HG03432 (cell line): ENCODE results near the gene EVI5L.
"Not testable (repeated sequence)": the region's sequence is repeated elsewhere in the genome, so short reads cannot be mapped to it uniquely, and the experiment has no call there.

ENCODE experiments used
- ATAC-seq: cut with Tn5 transposase; IDR thresholded peaks from one replicate; pipeline ENCODE4 v1.9.1; 2021; ENCODE audit warnings: mild to moderate bottlenecking, moderate library complexity; ENCODE audit not compliant: unreplicated experiment

EVI5L gene

GRCh38 chr19:7816040-7816439 is 14.0 kb upstream of the EVI5L start:
- ATAC-seq, result not testable (repeated sequence)

- ATAC-seq, result no peak
These were observed 12.2 kb upstream of the EVI5L start for GRCh38 chr19:7817801-7818200.

GRCh38 chr19:7818806-7819205 is 11.2 kb upstream of the EVI5L start:
- no peak for ATAC-seq

GRCh38 chr19:7819337-7819736 is 10.7 kb upstream of the EVI5L start:
- no peak for ATAC-seq

- no peak for ATAC-seq
These were observed 9.4 kb upstream of the EVI5L start for GRCh38 chr19:7820588-7820987.

- no peak for ATAC-seq
These were observed 7.0 kb upstream of the EVI5L start for GRCh38 chr19:7822910-7823515.

GRCh38 chr19:7823686-7824301 is 6.2 kb upstream of the EVI5L start:
- no peak for ATAC-seq

GRCh38 chr19:7829166-7829520 is 875 bp upstream of the EVI5L start:
- ATAC-seq, result no peak

DNA sequence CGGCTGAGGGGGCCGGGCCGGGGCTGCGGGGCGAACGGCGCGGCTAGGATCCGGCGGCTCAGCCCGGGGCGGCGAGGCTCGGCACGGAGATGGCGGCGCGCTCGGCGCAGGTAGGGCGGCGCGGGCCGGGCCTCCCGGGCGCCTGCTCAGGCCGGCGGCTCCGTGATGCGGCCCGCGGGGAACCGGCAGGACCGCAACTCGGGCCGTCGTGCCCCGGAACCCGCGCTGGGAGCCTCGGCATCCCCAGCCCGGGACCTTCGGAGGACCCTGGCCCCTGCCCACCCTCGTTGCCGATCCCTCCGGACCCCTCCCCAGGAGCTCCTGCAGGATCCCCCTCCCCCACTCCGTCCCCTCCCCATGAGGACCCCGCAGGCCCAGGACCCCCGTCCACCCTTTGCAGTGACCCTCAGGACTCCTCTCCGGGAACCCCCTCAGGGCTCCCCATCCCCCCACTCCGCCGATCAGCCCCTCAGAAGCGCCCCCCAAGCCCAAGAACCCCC is 304 bp downstream of the EVI5L start:
- no peak for ATAC-seq

DNA sequence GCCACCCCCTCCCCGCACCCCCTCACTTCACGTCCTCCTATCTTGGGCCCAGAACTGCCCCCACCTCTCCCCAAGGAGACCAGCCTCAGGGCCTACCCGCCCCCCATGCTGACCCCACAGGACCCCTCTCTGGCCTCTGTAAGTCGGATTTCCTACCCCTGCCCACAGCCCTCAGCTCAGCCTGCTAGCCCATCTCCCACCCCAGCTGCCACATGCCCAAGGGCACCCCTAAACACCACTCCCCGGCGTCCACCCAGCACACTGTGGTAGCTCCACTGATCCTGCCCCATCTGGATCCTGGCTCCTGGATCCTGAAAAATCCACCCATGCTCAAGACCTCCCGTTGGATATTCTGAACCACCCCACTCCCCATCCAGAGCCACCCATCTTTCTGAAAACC is 805 bp downstream of the EVI5L start:
- no peak for ATAC-seq

DNA sequence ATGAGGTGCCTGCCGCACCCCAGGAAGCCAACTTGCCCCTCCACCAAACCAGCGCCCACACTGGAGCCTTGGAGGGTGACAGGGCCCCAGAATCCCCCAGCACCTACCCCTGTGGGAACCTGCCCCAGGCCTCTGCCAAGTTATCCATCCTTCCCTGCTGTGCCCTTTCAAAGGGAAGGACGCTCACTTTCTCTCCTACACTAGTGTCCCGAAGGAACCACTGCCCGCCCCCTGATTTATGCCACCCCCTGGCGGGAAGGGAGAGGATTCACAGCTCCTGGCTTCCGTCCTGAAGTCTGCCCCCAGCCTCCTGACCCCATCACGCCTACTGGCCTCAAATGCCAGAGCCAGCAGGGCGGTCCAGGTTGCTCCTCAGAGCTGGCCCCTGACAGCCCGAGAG is 1.4 kb downstream of the EVI5L start:
- no peak for ATAC-seq

DNA sequence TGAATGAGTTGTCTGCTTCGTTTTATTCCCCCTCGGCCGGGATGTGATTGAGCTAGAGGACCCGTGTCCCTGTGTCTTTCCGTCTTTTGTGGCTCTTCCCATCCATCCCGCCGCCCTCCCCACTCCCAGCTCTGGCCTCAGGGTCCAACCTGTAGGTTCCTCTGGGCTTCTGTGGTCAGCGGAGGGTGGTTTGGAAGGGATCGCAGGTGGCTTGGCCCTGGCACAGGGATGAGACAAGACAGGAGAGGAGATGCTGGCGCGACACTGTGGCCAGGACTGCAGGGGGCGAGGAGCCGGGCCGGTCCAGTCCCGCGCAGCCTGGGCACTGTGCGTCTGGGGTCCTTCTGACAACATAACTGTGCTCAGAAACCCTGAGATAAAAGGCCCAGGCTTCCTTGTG is 2.0 kb downstream of the EVI5L start:
- ATAC-seq, result no peak

GRCh38 chr19:7832781-7833180 is 2.8 kb downstream of the EVI5L start:
- no peak for ATAC-seq

DNA sequence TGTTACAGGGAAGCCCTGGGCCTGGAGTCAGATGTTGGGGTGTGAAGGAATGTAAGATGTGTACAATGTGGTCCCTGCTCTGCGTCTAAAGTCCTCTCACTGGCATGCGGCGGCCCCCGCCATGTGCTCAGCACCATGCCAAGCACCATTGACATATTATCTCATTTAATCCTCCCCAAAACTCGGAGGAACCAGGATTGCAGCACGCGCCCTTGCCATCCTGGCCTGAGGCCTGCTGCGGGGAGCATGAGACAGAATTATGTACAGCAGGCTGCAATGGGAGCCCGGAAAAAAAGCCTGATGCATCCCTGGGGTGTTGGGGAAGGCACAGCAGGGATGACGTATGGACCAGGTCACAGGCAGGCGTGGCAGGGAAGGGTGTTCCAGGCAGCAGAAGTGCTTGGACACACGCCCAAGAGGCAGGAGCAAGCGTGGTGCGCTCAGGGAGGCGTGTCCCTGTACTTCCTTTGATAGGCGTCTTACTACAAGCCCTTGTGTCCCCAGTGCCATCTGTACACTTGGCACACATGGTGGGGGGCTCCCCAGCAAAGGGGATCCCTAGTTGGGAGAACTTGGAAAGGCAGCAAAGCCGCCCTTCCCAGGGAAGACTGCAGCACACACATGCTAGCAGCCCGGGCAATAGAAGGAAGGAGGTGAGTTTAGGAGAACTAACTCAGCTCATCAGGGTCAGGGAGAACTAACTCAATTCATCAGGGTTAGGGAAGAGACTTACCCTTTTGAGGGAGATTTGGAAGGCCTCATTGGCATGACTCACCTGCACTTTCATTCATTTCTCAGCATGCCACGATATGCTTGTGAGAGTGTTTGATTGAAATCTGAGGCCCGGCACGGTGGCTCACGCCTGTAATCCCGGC is 3.4 kb downstream of the EVI5L start:
- no peak for ATAC-seq

DNA sequence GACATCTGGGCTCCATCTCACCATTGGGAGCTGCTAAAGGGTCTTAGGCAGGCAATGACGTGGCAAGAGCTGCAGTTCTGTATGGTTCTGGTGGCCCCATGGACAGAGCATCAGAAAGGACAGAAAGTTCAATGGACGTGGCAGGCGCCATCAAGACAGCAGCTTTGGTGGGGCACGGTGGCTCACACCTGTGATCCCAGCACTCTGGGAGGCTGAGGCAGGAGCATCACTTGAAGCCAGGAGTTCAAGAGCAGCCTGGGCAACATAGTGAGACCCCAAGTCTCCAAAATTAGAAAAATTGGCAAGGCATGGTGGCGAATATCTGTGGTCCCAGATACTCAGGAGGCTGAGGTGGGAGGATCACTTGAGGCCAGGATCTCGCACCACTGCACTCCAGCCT is 9.5 kb downstream of the EVI5L start:
- ATAC-seq, result no peak

DNA sequence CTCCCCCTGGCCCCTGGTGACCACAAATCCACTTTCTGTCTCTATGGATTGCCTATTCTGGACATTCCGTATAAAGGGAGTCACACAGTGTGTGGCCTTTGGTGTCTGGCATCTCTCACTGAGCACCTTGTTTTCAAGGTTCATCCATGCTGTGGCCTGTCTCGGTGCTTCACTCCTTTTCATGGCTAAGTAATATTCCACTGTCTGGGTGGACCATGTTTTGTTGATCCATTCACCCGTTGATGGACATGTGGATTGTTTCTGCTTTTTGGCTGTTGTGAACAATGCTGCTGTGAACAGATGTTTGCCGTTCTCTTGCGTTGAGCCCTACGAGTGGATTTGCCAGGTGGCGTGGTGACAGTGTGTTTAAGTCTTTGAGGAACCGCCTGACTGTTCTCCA is 10.6 kb downstream of the EVI5L start:
- no peak for ATAC-seq

DNA sequence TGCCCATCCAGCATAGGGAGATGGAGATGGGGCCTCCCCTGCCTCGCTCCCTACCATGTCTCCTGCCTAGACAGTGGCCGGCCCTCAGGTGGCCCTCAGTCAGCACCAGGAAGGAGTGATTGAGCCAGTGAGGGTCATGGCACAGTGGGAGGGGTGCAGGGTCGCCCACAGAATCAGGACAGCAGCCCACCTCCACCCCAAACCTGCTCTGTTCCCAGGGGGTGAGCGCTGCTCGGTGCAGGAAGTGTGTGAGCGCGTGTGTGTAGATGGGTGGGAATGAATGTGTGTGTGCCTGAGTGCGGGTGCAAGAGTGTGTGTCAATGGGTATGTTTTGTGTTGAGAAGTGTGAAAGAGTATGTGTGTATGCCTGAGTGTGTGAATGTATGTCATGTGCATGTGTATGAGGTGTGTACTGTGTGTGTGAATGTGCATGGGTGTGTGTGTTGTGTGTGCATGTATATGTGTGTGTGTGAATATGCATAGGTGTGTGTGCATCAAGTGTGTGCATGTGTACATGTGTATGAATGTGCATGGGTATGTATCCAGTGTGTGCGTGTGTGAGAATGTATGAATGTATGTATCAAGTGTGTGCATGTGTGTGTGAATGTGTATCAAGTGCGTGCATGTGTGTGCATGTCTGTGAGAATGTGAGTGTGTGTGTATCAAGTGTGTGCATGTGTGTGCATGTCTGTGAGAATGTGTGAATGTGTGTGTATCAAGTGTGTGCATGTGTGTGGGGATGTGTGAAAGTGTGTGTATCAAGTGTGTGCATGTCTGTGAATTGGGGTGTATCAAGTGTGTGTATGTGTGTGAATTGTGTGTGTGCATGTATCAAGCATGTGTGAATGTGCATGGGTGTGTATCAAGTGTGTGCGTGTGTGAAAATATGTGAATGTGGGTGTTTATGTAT is 12.0 kb downstream of the EVI5L start:
- no peak for ATAC-seq

- no peak for ATAC-seq
These were observed 12.8 kb downstream of the EVI5L start for GRCh38 chr19:7842661-7843294.

- no peak for ATAC-seq
These were observed 13.5 kb downstream of the EVI5L start for GRCh38 chr19:7843521-7843920.

- no peak for ATAC-seq
These were observed 14.4 kb downstream of the EVI5L start for GRCh38 chr19:7844405-7844804.

DNA sequence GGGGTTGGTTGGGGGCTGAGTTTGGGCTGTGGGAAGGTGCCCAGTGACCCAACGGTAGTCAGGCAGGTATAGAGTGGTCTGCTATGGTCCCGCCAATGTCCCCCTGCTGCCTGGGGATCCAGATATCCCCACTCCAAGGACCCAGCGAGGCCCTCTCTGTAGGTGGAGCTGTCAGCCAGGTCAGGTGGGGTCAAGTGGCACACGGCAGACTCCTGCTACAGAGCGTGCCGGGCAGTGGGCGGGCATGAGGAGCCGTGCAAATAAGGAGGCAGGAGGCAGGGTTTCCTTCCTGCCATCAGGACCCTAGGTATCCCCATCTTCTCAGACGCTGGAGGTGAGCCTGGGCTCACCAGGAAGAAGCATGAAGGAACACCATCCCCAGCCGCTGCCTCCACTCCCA is 14.9 kb downstream of the EVI5L start:
- ATAC-seq, result no peak
